CD4-positive, CD25-positive, alpha-beta regulatory T cell (primary cell): ENCODE data around the gene FASTKD3. TPM values are rescaled to one million over a fixed set of nuclear protein-coding genes. Genes with fewer than 3 reads are reported as not detected.

Source experiments
- ATAC-seq, 2 donors: fragments of 150-1000 bp; cut with Tn5 transposase; one replicate each; pipeline ENCODE4 v1.10.0; 2021; ENCODE audit warnings: low read depth in 2 of 2, moderate number of reproducible peaks in 2 of 2, moderate library complexity in 1 of 2
- DNase-seq, 3 donors: peaks; one replicate each; pipeline versions ENCODE4 v3.0.0 to v3.0.0-alpha.2; 2012 to 2022; ENCODE audit warnings: mixed read lengths in 1 of 3
- H3K27ac ChIP-seq: one replicate; pipeline ENCODE4 v1.7.0; 2013; ENCODE audit warnings: mild to moderate bottlenecking, low read length; ENCODE audit not compliant: insufficient read depth, poor library complexity, severe bottlenecking
- H3K27me3 ChIP-seq: one replicate; pipeline ENCODE4 v1.7.0; 2013; ENCODE audit warnings: low read length; ENCODE audit not compliant: control insufficient read depth, insufficient read depth
- H3K36me3 ChIP-seq: one replicate; pipeline ENCODE4 v1.7.0; 2013; ENCODE audit warnings: mild to moderate bottlenecking, low read length, moderate library complexity; ENCODE audit not compliant: control insufficient read depth, insufficient read depth
- H3K4me1 ChIP-seq: 2 replicates; pipeline ENCODE4 v1.7.0; 2013; ENCODE audit warnings: mild to moderate bottlenecking, low read length; ENCODE audit not compliant: insufficient read depth, control insufficient read depth, poor library complexity, severe bottlenecking
- H3K4me3 ChIP-seq: one replicate; pipeline ENCODE4 v1.7.0; 2013; ENCODE audit warnings: low read depth, mild to moderate bottlenecking, low read length, moderate library complexity
- H3K9me3 ChIP-seq, 2 experiments: 1 replicate in 1 of 2; 2 replicates in 1 of 2; pipeline ENCODE4 v1.7.0; 2013; ENCODE audit warnings: low read length in 2 of 2, mild to moderate bottlenecking in 1 of 2, moderate library complexity in 1 of 2; ENCODE audit not compliant: control insufficient read depth in 2 of 2
- H3K27ac Mint-ChIP-seq, 3 donors: one replicate each; pipeline ENCODE4 v1.8.0; 2020 to 2022; ENCODE audit warnings: mild to moderate bottlenecking in 3 of 3, mixed read lengths in 3 of 3, moderate library complexity in 2 of 3
- H3K27me3 Mint-ChIP-seq: one replicate; pipeline ENCODE4 v1.8.0; 2022; ENCODE audit warnings: mild to moderate bottlenecking, mixed read lengths
- H3K36me3 Mint-ChIP-seq: one replicate; pipeline ENCODE4 v1.8.0; 2020; ENCODE audit warnings: mixed read lengths
- H3K4me1 Mint-ChIP-seq, 4 donors: one replicate each; pipeline ENCODE4 v1.8.0; 2020 to 2022; ENCODE audit warnings: mixed read lengths in 4 of 4, mild to moderate bottlenecking in 1 of 4
- H3K4me3 Mint-ChIP-seq, 4 donors: one replicate each; pipeline ENCODE4 v1.8.0; 2020 to 2022; ENCODE audit warnings: mild to moderate bottlenecking in 4 of 4, mixed read lengths in 4 of 4, moderate library complexity in 3 of 4
- H3K9me3 Mint-ChIP-seq, 7 donors: one replicate each; pipeline ENCODE4 v1.8.0; 2020 to 2022; ENCODE audit warnings: mixed read lengths in 7 of 7, mild to moderate bottlenecking in 3 of 7, moderate library complexity in 2 of 7
- polyA plus RNA-seq, 4 donors: library from polyadenylated mRNA; unstranded; fragments of 300-500 nt; fragmentation: Illumina TruSeq; gene quantifications; one replicate each; pipeline ENCODE4 v1.2.3, GENCODE V29; 2021
- total RNA-seq: library from RNA; stranded (reverse); gene quantifications from one replicate; pipeline ENCODE4 v1.2.3, GENCODE V29; 2022

FASTKD3 gene
- total and polyA plus RNA-seq, 5 donors from 2014 or later: 7.0 to 16.8 (median 15.2) TPM

- H3K27ac ChIP-seq: no peak overlapping the region
- Mint-ChIP-seq H3K9me3 (no peaks in the 10 kb centered on the region), H3K27ac (peak overlapping the region in 1 of 3 donors; percentile 30), H3K36me3 (peaks cover 47% of the 10 kb centered on the region), H3K4me3 (no peak overlapping the region), H3K4me1 (peaks cover 7 to 21% (median 14%) of the 10 kb centered on the region in 4 donors), H3K27me3 (no peaks in the 10 kb centered on the region)
- DNase-seq (peak in 2 of 3 donors; percentile 56), ATAC-seq (peak in 1 of 2 donors; percentile 52)
- no peaks in the 10 kb centered on the region for H3K9me3 ChIP-seq
- H3K36me3 ChIP-seq: peaks cover 82% of the 10 kb centered on the region
- H3K4me1 ChIP-seq: no peaks in the 10 kb centered on the region
- no peaks in the 10 kb centered on the region for H3K27me3 ChIP-seq
- H3K4me3 ChIP-seq: no peak overlapping the region
These were observed 18.1 kb upstream of the FASTKD3 start for GRCh38 chr5:7886849-7887475.

GRCh38 chr5:7884491-7885267, 15.8 kb upstream of the FASTKD3 start:
- Mint-ChIP-seq H3K36me3 (peaks cover 48% of the 10 kb centered on the region), H3K27ac (peak overlapping the region in 2 of 3 donors; percentile 2 to 62), H3K9me3 (no peaks in the 10 kb centered on the region), H3K27me3 (no peaks in the 10 kb centered on the region), H3K4me1 (peaks cover 14 to 37% (median 21%) of the 10 kb centered on the region in 4 donors), H3K4me3 (no peak overlapping the region)
- Histone ChIP-seq H3K9me3 (no peaks in the 10 kb centered on the region), H3K4me3 (no peak overlapping the region), H3K27ac (no peak overlapping the region), H3K27me3 (no peaks in the 10 kb centered on the region), H3K4me1 (peaks cover under 1% of the 10 kb centered on the region), H3K36me3 (peaks cover 86% of the 10 kb centered on the region)
- ATAC-seq (no peak), DNase-seq (no peak)

GRCh38 chr5:7882926-7883325, 14.1 kb upstream of the FASTKD3 start:
- DNase-seq (no peak), ATAC-seq (no peak)
- Histone ChIP-seq H3K4me3 (no peak overlapping the region), H3K27me3 (no peaks in the 10 kb centered on the region), H3K4me1 (peaks cover 11% of the 10 kb centered on the region), H3K27ac (no peak overlapping the region), H3K36me3 (peaks cover 85% of the 10 kb centered on the region), H3K9me3 (no peaks in the 10 kb centered on the region)
- H3K4me3 Mint-ChIP-seq: no peak overlapping the region
- peaks cover 47% of the 10 kb centered on the region for H3K36me3 Mint-ChIP-seq
- H3K9me3 Mint-ChIP-seq: no peaks in the 10 kb centered on the region
- no peaks in the 10 kb centered on the region for H3K27me3 Mint-ChIP-seq
- peak overlapping the region in 2 of 3 donors; percentile 17 to 43 for H3K27ac Mint-ChIP-seq
- H3K4me1 Mint-ChIP-seq: peaks cover 21 to 50% (median 30%) of the 10 kb centered on the region in 4 donors

- Mint-ChIP-seq H3K4me3 (no peak overlapping the region), H3K27ac (peak overlapping the region in 2 of 3 donors; percentile 20 to 80), H3K36me3 (peaks cover 50% of the 10 kb centered on the region), H3K27me3 (no peaks in the 10 kb centered on the region), H3K9me3 (no peaks in the 10 kb centered on the region), H3K4me1 (peaks cover 17 to 53% (median 33%) of the 10 kb centered on the region in 4 donors)
- DNase-seq (no peak), ATAC-seq (no peak)
- Histone ChIP-seq H3K36me3 (peaks cover 95% of the 10 kb centered on the region), H3K27ac (no peak overlapping the region), H3K9me3 (no peaks in the 10 kb centered on the region), H3K4me1 (peaks cover 19% of the 10 kb centered on the region), H3K4me3 (no peak overlapping the region), H3K27me3 (no peaks in the 10 kb centered on the region)
These were observed 13.0 kb upstream of the FASTKD3 start for GRCh38 chr5:7881816-7882215.

- ATAC-seq: no peak
- Histone ChIP-seq H3K27me3 (no peaks in the 10 kb centered on the region), H3K27ac (no peak overlapping the region), H3K4me3 (no peak overlapping the region), H3K9me3 (no peaks in the 10 kb centered on the region), H3K36me3 (peaks cover 95% of the 10 kb centered on the region), H3K4me1 (peaks cover 24% of the 10 kb centered on the region)
- Mint-ChIP-seq H3K27ac (peak overlapping the region in 2 of 3 donors; percentile 36 to 80), H3K4me1 (peaks cover 18 to 58% (median 38%) of the 10 kb centered on the region in 4 donors), H3K4me3 (peak overlapping the region in 1 of 4 donors; percentile 60), H3K27me3 (no peaks in the 10 kb centered on the region), H3K9me3 (no peaks in the 10 kb centered on the region), H3K36me3 (peaks cover 50% of the 10 kb centered on the region)
- no peak for DNase-seq
These were observed 12.3 kb upstream of the FASTKD3 start for GRCh38 chr5:7881091-7881490.

GRCh38 chr5:7878381-7878873, 9.6 kb upstream of the FASTKD3 start:
- Mint-ChIP-seq H3K36me3 (peaks cover 57% of the 10 kb centered on the region), H3K4me1 (peaks cover 26 to 76% (median 51%) of the 10 kb centered on the region in 4 donors), H3K27ac (peak overlapping the region in 2 of 3 donors; percentile 18 to 63), H3K9me3 (no peaks in the 10 kb centered on the region), H3K27me3 (no peaks in the 10 kb centered on the region), H3K4me3 (peak overlapping the region in 1 of 4 donors; percentile 7)
- no peaks in the 10 kb centered on the region for H3K27me3 ChIP-seq
- no peak overlapping the region for H3K4me3 ChIP-seq
- peaks cover 86% of the 10 kb centered on the region for H3K36me3 ChIP-seq
- peaks cover 36% of the 10 kb centered on the region for H3K4me1 ChIP-seq
- DNase-seq (peak in 1 of 3 donors; percentile 41), ATAC-seq (peak in 1 of 2 donors; percentile 40)
- H3K9me3 ChIP-seq: no peaks in the 10 kb centered on the region
- peak overlapping the region; percentile 15 for H3K27ac ChIP-seq

GRCh38 chr5:7877851-7878250, 9.0 kb upstream of the FASTKD3 start:
- peaks cover 57% of the 10 kb centered on the region for H3K36me3 Mint-ChIP-seq
- H3K27me3 Mint-ChIP-seq: no peaks in the 10 kb centered on the region
- H3K9me3 Mint-ChIP-seq: no peaks in the 10 kb centered on the region
- DNase-seq (no peak), ATAC-seq (no peak)
- peak overlapping the region in 3 of 4 donors; percentile 6 to 72 (median 31) for H3K4me3 Mint-ChIP-seq
- H3K9me3 ChIP-seq: no peaks in the 10 kb centered on the region
- no peaks in the 10 kb centered on the region for H3K27me3 ChIP-seq
- no peak overlapping the region for H3K4me3 ChIP-seq
- H3K27ac Mint-ChIP-seq: peak overlapping the region in 2 of 3 donors; percentile 15 to 33
- H3K4me1 Mint-ChIP-seq: peaks cover 32 to 78% (median 55%) of the 10 kb centered on the region in 4 donors
- peaks cover 42% of the 10 kb centered on the region for H3K4me1 ChIP-seq
- H3K36me3 ChIP-seq: peaks cover 80% of the 10 kb centered on the region
- peak overlapping the region; percentile 15 for H3K27ac ChIP-seq
